Measurements from ENCODE around the gene ATP8B1. TPM values are rescaled to one million over a fixed set of nuclear protein-coding genes. Genes with fewer than 3 reads are reported as not detected.

The ATP8B1 gene
- total and polyA plus RNA-seq, 9 of the 15 experiments (the other 6 are each of a cell fraction or from before 2014, with no cell fraction given): 0.01 to 0.22 (median 0.03) TPM; not detected in 3

GRCh38 chr18:57762686-57763085, 40.4 kb downstream of the ATP8B1 start (continued):
- no peak for TF ChIP-seq DIDO1 (tag; IDR thresholded peaks at IDR 0.05; ENCODE audit: low read depth)
- TF ChIP-seq ZNF551 (CRISPR knock-in tag; IDR thresholded peaks at IDR 0.05): no peak
- TF ChIP-seq THAP7 (CRISPR knock-in tag; IDR thresholded peaks at IDR 0.05): no peak
- TF ChIP-seq IRF1 (CRISPR knock-in tag; IDR thresholded peaks at IDR 0.05; ENCODE audit: borderline replicate concordance): no peak
- TF ChIP-seq KLF10 (CRISPR knock-in tag; IDR thresholded peaks at IDR 0.05): no peak
- no peak for TF ChIP-seq MIER1 (IDR thresholded peaks at IDR 0.05; ENCODE audit: low read depth)
- no peak for TF ChIP-seq HDAC6 (IDR thresholded peaks at IDR 0.05; ENCODE audit: low read depth, low read length)
- TF ChIP-seq HNRNPLL (IDR thresholded peaks at IDR 0.05; ENCODE audit: low read depth, low read length, poor library complexity, severe bottlenecking): no peak
- no peak for TF ChIP-seq SRSF1 (IDR thresholded peaks at IDR 0.05; ENCODE audit: low read depth, low read length)

- ATAC-seq (no peak), DNase-seq (ENCODE audit: extremely low read depth in 1 of 4, low spot score in 3 of 4) (no peak), FAIRE-seq (no peak)
- Histone ChIP-seq H2AFZ (ENCODE audit: low read depth, low read length) (no peak overlapping the region), H3K4me2 (ENCODE audit: insufficient read depth, low read length) (no peak overlapping the region), H3K9me3 (replicated peaks; ENCODE audit: control insufficient read depth, insufficient read depth, low read depth, low read length) (no peaks in the 10 kb centered on the region), H3K9ac (ENCODE audit: insufficient read depth in 1 of 2, low read depth in 2 of 2, low read length in 2 of 2) (no peak overlapping the region), H3K4me3 (no peak overlapping the region), H3K79me2 (ENCODE audit: control insufficient read depth, insufficient read depth, low read length) (no peaks in the 10 kb centered on the region), H3K27me3 (ENCODE audit: control insufficient read depth in 2 of 2, insufficient read depth in 2 of 2, low read length in 2 of 2) (no peaks in the 10 kb centered on the region), H4K20me1 (replicated peaks; ENCODE audit: control insufficient read depth, insufficient read depth, low read length) (no peaks in the 10 kb centered on the region), H3K27ac (ENCODE audit: extremely low read depth, low read depth, low read length) (no peak overlapping the region), H3K9me1 (ENCODE audit: control insufficient read depth, insufficient read depth, low read length) (no peaks in the 10 kb centered on the region), H3K36me3 (ENCODE audit: control insufficient read depth, insufficient read depth, low read length) (no peaks in the 10 kb centered on the region), H3K4me1 (replicated peaks in 1 of 2; ENCODE audit: control insufficient read depth in 2 of 2, insufficient read depth in 2 of 2, low read length in 2 of 2) (no peaks in the 10 kb centered on the region; a peak in 1 of 5 replicates)
- BruUV-seq (replicated peaks): no TSS peak
- CTCF ChIA-PET (ENCODE audit: low intra/inter-chr PET ratio): no interaction called here
- POLR2A ChIA-PET: interaction anchor here (0.6 kb wide), 1 partner anchor 14 kb away, joined by 4 read pairs; no protein-coding TSS in a partner anchor
- WGBS (ENCODE audit: insufficient coverage, low coverage, missing lambda C conversion rate): 40% methylated on average over 2 of the region's 13 CpGs
- in situ Hi-C loops (cut with MboI): no loop called here
- intact Hi-C loops (cut with micrococcal nuclease): no loop called here
- no peak for TF ChIP-seq RHOXF2B (CRISPR knock-in tag; conservative IDR thresholded peaks at IDR 0.05)
- TF ChIP-seq HBP1 (CRISPR knock-in tag; IDR thresholded peaks at IDR 0.05): no peak
- no peak for TF ChIP-seq JUND (IDR thresholded peaks at IDR 0.05; ENCODE audit: borderline replicate concordance, low read depth, low read length)
- TF ChIP-seq JUND (tag; IDR thresholded peaks at IDR 0.05; ENCODE audit: borderline replicate concordance, low read depth, low read length): no peak
- no peak for TF ChIP-seq HOXB6 (CRISPR knock-in tag; IDR thresholded peaks at IDR 0.05; ENCODE audit: borderline replicate concordance)
- no peak for TF ChIP-seq IFI16 (CRISPR knock-in tag; IDR thresholded peaks at IDR 0.05)
- TF ChIP-seq ZNF282 (CRISPR knock-in tag; IDR thresholded peaks at IDR 0.05): no peak
- TF ChIP-seq STAG1 (CRISPR knock-in tag; IDR thresholded peaks at IDR 0.05; ENCODE audit: borderline replicate concordance): no peak
- no peak for TF ChIP-seq GATAD2B (IDR thresholded peaks at IDR 0.05; ENCODE audit: borderline replicate concordance)
- no peak for TF ChIP-seq ZBTB2 (IDR thresholded peaks at IDR 0.05)
Observed at GRCh38 chr18:57759650-57760049, 43.5 kb downstream of the ATP8B1 start.
